DOHH2 (cell line): ENCODE results near the gene DYRK1A.

Experiments used
- CTCF ChIP-seq: fragments of 200-600 bp; sonication (generic); IDR thresholded peaks from one replicate; pipeline ENCODE4 v1.5.1; 2014; ENCODE audit warnings: antibody characterized with exemption, mild to moderate bottlenecking, low read depth, low read length; ENCODE audit not compliant: poor library complexity, severe bottlenecking
- EZH2phosphoT487 ChIP-seq: fragments of 200-600 bp; sonication (generic); IDR thresholded peaks from 2 replicates; pipeline ENCODE4 v1.6.1; 2017; ENCODE audit warnings: borderline replicate concordance, mild to moderate bottlenecking, antibody characterized with exemption, low read length, moderate library complexity, mixed read lengths

GRCh38 chr21:37459575-37459974, 93.0 kb downstream of the DYRK1A start:
- no peak for TF ChIP-seq CTCF
- TF ChIP-seq EZH2phosphoT487, result no peak
